Fibroblast of skin of back (primary cell): ENCODE measurements around the gene FBXL17.
A peak's percentile ranks its signal among the peaks of the same experiment; 100 is the strongest.

Experiments
- DNase-seq: peaks from one replicate; pipeline ENCODE4 v3.0.0-alpha.2; 2013

FBXL17 gene

GRCh38 chr5:108146222-108146621 is 235.7 kb downstream of the FBXL17 start:
- DNase-seq, result no peak

GRCh38 chr5:108145351-108145750 is 236.5 kb downstream of the FBXL17 start:
- DNase-seq, result no peak

DNA sequence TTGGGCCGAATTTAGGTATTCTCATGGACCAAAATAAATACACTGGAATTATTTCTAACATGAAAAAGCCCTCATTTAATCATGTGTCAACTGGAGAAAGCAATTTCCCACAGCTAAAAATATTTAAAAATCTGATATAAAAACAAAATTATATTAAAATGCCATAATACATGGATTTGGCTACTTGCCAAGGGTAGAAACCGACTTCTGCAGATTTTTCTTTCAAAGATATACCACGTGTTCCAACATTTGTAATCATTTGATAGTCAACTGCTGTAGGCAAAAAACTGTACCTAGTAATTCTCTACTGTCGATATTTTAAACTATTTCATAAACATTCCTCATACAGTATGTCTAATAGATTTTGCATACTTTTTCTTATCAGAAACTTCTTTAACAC is 237.6 kb downstream of the FBXL17 start:
- DNase-seq, result no peak

DNA sequence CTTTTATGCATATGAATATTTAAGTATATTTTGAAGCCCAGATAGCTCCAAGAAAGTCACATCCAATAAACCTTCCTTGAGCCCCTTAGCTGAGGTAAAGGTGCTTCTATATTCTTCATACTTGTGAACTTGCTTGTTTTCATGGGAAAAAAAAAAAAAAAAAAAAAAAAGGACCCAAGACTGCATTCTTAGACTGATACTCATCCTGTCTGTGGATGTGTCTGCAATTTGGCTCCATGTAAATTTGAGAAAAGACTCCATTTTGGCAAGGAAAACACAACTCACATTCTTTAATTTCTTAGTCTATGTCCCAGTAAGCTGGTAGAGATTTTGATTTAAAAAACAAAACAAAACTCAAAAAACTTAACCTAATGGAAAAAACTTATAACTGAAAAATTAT is 238.3 kb downstream of the FBXL17 start:
- peak; percentile 78 for DNase-seq

GRCh38 chr5:108141676-108142075 is 240.2 kb downstream of the FBXL17 start:
- DNase-seq, result no peak

DNA sequence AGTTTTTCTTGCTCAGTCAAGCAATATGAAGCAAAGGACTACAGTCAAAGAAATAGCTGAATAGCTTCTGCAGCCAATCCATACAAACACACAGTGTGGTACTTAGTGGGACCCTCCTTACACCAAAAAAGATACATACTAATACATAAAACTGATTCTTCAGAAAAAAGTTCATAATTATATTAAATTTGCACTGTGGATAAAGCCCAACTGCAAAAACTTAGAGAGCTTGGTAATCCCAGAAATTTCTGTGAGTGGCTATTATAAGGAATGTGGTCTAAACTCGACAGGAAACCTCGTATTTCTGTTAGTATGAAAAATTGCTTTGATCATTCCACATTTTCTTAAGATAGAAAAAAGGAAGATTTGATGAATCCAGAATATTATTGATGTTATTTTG is 245.4 kb downstream of the FBXL17 start:
- no peak for DNase-seq

DNA sequence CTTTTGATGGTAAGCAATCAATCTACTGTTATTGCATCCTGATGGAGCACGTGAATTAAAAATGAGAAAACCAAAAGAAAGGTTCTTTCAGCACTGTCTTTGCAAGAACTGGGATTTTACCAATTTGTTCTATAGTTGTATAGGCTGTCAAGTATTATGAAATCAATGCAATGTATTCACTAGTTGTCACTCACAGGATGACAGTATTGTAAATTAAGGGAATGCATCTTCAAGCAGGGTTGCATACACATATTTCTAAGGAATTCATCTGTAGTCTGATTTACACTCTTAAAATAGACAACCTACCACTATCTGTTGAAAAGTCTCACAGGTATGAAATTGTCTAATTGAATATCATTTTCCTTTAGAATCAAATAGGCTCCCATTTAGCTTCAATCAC is 252.8 kb downstream of the FBXL17 start:
- DNase-seq, result no peak

GRCh38 chr5:108125771-108126511 is 256.0 kb downstream of the FBXL17 start:
- DNase-seq, result no peak

GRCh38 chr5:108124596-108124995 is 257.3 kb downstream of the FBXL17 start:
- DNase-seq, result no peak

GRCh38 chr5:108122702-108123101 is 259.2 kb downstream of the FBXL17 start:
- DNase-seq, result no peak

- no peak for DNase-seq
Measured at GRCh38 chr5:108118813-108119514, 262.9 kb downstream of the FBXL17 start.

DNA sequence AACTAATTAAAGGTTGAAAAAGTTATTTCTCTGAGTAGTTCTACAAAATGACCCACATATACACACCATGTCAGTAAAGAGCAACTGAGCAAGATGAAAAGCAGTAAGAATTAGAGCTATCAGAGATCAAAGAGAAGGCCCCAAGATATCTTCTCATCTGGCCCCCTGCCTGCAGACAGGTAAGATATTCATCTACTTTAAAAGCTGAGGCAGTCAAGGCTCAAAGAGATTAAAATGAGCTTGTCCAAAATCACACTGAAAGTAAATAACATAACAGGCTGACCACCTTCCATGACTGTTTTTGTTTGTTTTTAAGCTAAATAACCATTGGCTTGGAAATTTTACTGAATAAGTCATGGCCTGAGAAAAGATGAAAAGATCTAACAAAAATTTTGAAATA is 266.2 kb downstream of the FBXL17 start:
- no peak for DNase-seq

DNA sequence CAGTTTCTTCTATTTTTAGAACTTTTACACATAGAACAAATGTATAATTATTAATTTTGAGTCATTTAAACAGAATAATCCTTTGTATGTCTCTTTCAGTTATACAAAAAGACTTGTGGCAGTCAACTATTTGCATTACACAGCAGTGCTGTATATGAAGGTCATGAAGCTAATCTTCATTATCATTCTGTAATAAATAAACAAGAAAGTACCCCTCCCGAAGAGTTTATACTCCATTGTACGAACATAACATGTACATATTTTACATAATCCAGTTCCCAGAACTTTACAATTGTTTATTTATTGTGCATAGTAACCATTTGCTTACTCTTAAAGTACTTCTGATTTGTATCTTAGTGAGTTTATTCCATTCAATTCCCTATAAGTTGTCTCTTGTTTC is 267.9 kb downstream of the FBXL17 start:
- DNase-seq, result no peak

GRCh38 chr5:108111736-108112135 is 270.2 kb downstream of the FBXL17 start:
- no peak for DNase-seq

- DNase-seq, result no peak
Measured at GRCh38 chr5:108109059-108109458, 272.8 kb downstream of the FBXL17 start.

DNA sequence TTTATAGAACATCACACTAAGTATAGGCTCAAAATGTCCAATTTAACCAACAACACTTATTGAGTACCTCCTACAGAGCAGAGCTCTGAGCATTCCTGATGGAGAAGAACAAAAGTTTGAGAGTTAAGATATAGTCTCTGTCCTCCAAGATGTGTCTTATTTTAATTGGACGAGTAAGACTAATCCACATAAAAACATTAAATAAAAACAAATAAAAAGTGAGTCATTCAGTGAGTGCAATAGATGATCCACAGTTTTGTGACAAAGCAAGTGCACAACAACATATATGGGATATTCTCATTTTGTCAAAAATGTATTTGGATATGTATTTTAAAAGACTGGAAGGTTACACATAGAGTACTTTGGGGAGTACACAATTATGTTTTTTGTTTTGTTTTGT is 277.4 kb downstream of the FBXL17 start:
- DNase-seq, result no peak

GRCh38 chr5:108102463-108102862 is 279.4 kb downstream of the FBXL17 start:
- DNase-seq, result no peak

DNA sequence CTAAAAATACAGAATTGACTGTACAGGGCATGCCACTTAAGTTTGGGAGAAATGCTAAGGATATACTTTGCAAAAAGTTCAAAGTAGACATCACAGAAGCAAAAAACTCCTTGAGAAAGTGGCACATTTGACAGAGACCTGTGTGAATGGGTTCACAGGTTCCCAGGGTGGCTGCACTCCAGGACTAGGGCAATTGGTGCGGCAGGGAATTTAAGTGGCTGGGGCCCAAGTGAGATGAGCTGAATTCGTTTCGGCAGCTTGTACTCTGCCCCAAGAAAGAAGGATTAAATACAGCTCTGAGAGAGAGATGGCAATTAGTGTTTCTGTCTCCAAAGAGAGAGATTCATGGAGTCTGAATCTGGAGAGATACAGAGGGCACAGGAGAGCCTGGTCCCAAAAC is 280.1 kb downstream of the FBXL17 start:
- no peak for DNase-seq

GRCh38 chr5:108101130-108101529 is 280.8 kb downstream of the FBXL17 start:
- DNase-seq, result no peak

GRCh38 chr5:108094800-108095199 is 287.1 kb downstream of the FBXL17 start:
- no peak for DNase-seq

DNA sequence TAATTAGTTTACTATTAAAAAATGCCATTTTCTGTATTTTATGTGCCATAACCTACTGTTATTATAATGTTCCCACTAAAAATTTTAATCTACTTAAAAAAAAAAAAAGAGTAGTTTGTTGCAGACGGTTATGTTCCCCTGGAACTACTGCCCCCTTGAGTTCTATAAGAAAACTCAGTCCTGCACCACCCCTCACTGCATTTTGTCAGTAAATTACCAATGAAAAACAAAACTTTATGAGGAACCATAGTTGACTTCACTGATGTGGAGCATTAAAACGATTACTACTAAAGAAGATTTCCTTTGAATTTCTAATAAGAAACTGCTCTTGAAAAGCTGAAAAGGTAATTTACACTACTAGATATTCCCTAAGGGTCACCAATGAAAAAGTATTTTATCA is 288.7 kb downstream of the FBXL17 start:
- peak; percentile 35 for DNase-seq

- no peak for DNase-seq
Measured at GRCh38 chr5:108090946-108091345, 291.0 kb downstream of the FBXL17 start.

DNA sequence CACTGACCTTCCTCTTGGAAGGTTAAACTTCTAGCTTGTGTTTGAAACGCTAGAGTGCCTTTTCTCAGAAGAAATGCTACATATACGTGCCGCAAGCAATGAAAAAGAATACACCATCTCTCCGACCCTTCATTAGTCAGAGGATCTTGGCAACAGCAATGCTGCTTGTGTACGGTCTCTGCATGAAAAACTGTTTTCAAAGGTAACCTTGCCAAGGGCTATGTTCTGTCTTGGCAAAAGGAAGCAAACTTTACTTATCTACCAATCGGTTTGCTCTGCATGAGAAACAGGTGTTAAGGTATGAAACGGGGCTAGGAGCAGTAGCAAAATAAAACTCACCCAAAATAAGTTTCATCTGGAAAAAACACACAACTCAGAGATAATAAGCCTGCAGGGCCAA is 297.8 kb downstream of the FBXL17 start:
- no peak for DNase-seq

DNA sequence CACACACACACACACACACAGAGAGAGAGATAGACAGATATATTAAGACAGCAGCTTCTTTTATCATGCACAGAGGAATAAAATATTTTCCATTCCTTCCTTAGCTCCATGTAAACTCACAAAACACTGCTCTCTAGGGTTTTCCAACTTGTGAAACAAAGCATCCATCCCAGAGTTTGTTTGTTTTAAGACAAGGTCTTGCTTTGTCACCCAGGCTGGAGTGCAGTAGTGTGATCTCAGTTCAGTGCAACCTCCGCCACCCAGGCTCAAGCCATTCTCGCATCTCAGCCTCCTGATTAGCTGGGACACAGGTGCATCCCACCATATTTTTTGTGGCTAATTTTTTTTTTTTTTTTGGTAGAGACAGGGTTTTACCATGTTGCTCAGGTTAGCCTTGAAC is 298.7 kb downstream of the FBXL17 start:
- DNase-seq, result no peak
